SK-N-SH (cell line): ENCODE measurements around the gene AKAP8.

ENCODE experiments used
- CTCF ChIP-seq: fragments of 200-600 bp; sonication (generic); IDR thresholded peaks from 2 replicates; pipeline ENCODE4 v1.6.1; 2017; ENCODE audit warnings: antibody characterized with exemption, mild to moderate bottlenecking, moderate library complexity
- EP300 ChIP-seq, 2 experiments: IDR thresholded peaks; 2 replicates each; pipeline versions ENCODE4 v1.4.0 to v1.6.1; 2012; ENCODE audit warnings: borderline replicate concordance in 1 of 2, low read depth in 1 of 2, low read length in 1 of 2
- MAX ChIP-seq: IDR thresholded peaks from 2 replicates; pipeline ENCODE4 v1.4.0; 2012; ENCODE audit warnings: low read depth
- MEF2A ChIP-seq: IDR thresholded peaks from 2 replicates; pipeline ENCODE4 v1.4.0; 2012; ENCODE audit warnings: low read depth, borderline replicate concordance
- RAD21 ChIP-seq: IDR thresholded peaks from 2 replicates; pipeline ENCODE4 v1.6.1; 2012; ENCODE audit warnings: mild to moderate bottlenecking, low read length
- RCOR1 ChIP-seq: fragments of 150-350 bp; IDR thresholded peaks from 2 replicates; pipeline ENCODE4 v1.6.1; 2017; ENCODE audit warnings: antibody characterized with exemption, low read length
- TAF1 ChIP-seq: IDR thresholded peaks from 2 replicates; pipeline ENCODE4 v1.6.1; 2012; ENCODE audit warnings: low read depth, mild to moderate bottlenecking, low read length, moderate library complexity, borderline replicate concordance
- TCF12 ChIP-seq: IDR thresholded peaks from 2 replicates; pipeline ENCODE4 v1.4.0; 2012
- YY1 ChIP-seq: IDR thresholded peaks from 2 replicates; pipeline ENCODE4 v1.4.0; 2012; ENCODE audit warnings: low read depth, mild to moderate bottlenecking

- TF ChIP-seq CTCF (no peak), YY1 (no peak), RCOR1 (no peak), TAF1 (no peak), MAX (no peak), MEF2A (no peak), TCF12 (no peak), EP300 (IDR thresholded peaks at IDR 0.05; ENCODE audit: borderline replicate concordance in 1 of 2, low read depth in 1 of 2, low read length in 1 of 2) (no peak), RAD21 (no peak)
These were observed 23.0 kb upstream of the AKAP8 start for GRCh38 chr19:15402411-15403150.
